Esophagus muscularis mucosa (tissue), 4 donors: Measurements from ENCODE around the gene PAK4. TPM values are rescaled to one million over a fixed set of nuclear protein-coding genes. Genes with fewer than 3 reads are reported as not detected.

ENCODE experiments used
- DNase-seq: peaks from one replicate; pipeline ENCODE4 v3.0.0-alpha.2; 2017; ENCODE audit errors: extremely low spot score
- H3K27ac ChIP-seq, 4 donors: fragments of 200-600 bp; sonication (generic); replicated peaks in 1 of 4; 1 replicate in 3 of 4; 2 replicates in 1 of 4; pipeline ENCODE4 v1.5.1; 2016 to 2019; ENCODE audit warnings: mild to moderate bottlenecking in 1 of 4
- H3K27me3 ChIP-seq, 4 donors: fragments of 200-600 bp; sonication (generic); one replicate each; pipeline versions ENCODE4 v1.5.1 to v1.6.0; 2016 to 2019
- H3K36me3 ChIP-seq, 4 donors: fragments of 200-600 bp; sonication (generic); one replicate each; pipeline ENCODE4 v1.5.1; 2016 to 2019
- H3K4me1 ChIP-seq, 4 donors: fragments of 200-600 bp; sonication (generic); one replicate each; pipeline ENCODE4 v1.5.1; 2016 to 2019
- H3K4me3 ChIP-seq, 4 donors: fragments of 200-600 bp; sonication (generic); 1 replicate in 2 of 4; 2 replicates in 2 of 4; pipeline ENCODE4 v1.5.1; 2016 to 2019; ENCODE audit warnings: mild to moderate bottlenecking in 4 of 4, moderate library complexity in 1 of 4
- H3K9me3 ChIP-seq, 4 donors: fragments of 200-600 bp; sonication (generic); 1 replicate in 3 of 4; 2 replicates in 1 of 4; pipeline ENCODE4 v1.5.1; 2016 to 2019
- CTCF ChIP-seq, 3 experiments: fragments of 200-600 bp in 2 of 3; fragments of 450-650 bp in 1 of 3; sonication (generic) in 2 of 3; IDR thresholded peaks; one replicate each; pipeline ENCODE4 v1.5.1; 2017 to 2019; ENCODE audit warnings: antibody characterized with exemption in 3 of 3, mild to moderate bottlenecking in 2 of 3, moderate library complexity in 1 of 3
- EP300 ChIP-seq: sonication (generic); formaldehyde crosslinking; IDR thresholded peaks from one replicate; pipeline ENCODE4 v1.6.1; 2017; ENCODE audit warnings: antibody characterized with exemption
- POLR2A ChIP-seq: fragments of 450-650 bp; IDR thresholded peaks from one replicate; pipeline ENCODE4 v1.6.1; 2017; ENCODE audit warnings: antibody characterized with exemption, moderate library complexity, mild to moderate bottlenecking, low read depth
- POLR2AphosphoS5 ChIP-seq, 2 donors: sonication (generic); formaldehyde crosslinking; IDR thresholded peaks; one replicate each; pipeline ENCODE4 v1.6.1; 2017; ENCODE audit warnings: antibody characterized with exemption in 2 of 2
- WGBS: methylation state at CpG from one replicate; pipeline ENCODE4 v1.1.5; 2018; 5-methylcytosine and 5-hydroxymethylcytosine counted together
- intact Hi-C: fragments of 100-400 bp; cut with DNase I; formaldehyde crosslinking; loops from one replicate; pipeline ENCODE4 v1.15.1; 2023
- total RNA-seq, 4 donors: library from RNA; depleted of rRNA; stranded (reverse); fragments of >200 nt; gene quantifications; one replicate each; pipeline versions ENCODE4 v1.1.0 to v1.2.1, GENCODE V29; 2016

Gene PAK4
- total RNA-seq, 4 donors from 2014 or later = 8.3 to 18.4 (median 11.0) TPM

DNA sequence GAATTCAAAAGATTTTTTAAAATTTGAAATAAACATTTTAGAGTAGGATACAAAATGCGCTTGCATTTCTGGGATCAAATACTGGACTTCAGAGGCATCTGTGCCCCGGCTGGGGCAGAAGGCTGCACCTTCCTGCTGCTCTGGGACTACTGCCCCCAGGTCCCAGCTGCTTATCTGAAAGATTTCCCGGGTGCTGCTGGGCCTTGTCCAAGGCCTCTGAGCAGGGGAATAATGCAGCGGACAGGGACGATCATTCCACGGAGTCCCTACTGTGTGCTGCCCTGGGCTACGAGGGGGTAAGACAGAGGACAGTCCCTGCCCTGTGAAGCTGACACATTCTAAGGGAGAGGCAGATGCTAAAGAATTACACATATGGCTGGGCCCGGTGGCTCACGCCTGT, 38.0 kb downstream of the PAK4 start:
- H3K27ac ChIP-seq = no peak overlapping the region
- H3K36me3 ChIP-seq = peaks cover 0 to 6% (median 0%) of the 10 kb centered on the region in 4 donors
- H3K4me3 ChIP-seq = no peak overlapping the region
- no peak for TF ChIP-seq POLR2AphosphoS5 (IDR thresholded peaks at IDR 0.05)
- no peak for TF ChIP-seq EP300
- no peak for TF ChIP-seq POLR2A
- TF ChIP-seq CTCF (IDR thresholded peaks at IDR 0.05) = no peak
- no peaks in the 10 kb centered on the region for H3K9me3 ChIP-seq
- intact Hi-C loops = no loop called here
- no peaks in the 10 kb centered on the region for H3K27me3 ChIP-seq
- H3K4me1 ChIP-seq = peaks cover 28 to 74% (median 59%) of the 10 kb centered on the region in 4 donors
- WGBS = 95% methylated on average over 6 of the region's 9 CpGs
- no peak for DNase-seq

GRCh38 chr19:39164289-39164688, 38.7 kb downstream of the PAK4 start:
- peaks cover 28 to 67% (median 54%) of the 10 kb centered on the region in 4 donors for H3K4me1 ChIP-seq
- DNase-seq = no peak

GRCh38 chr19:39165857-39166256, 40.3 kb downstream of the PAK4 start:
- Histone ChIP-seq H3K9me3 (no peaks in the 10 kb centered on the region), H3K27me3 (no peaks in the 10 kb centered on the region), H3K36me3 (peaks cover 0 to 28% (median 14%) of the 10 kb centered on the region in 4 donors), H3K4me1 (peaks cover 21 to 56% (median 40%) of the 10 kb centered on the region in 4 donors), H3K27ac (no peak overlapping the region), H3K4me3 (no peak overlapping the region)
- no peak for TF ChIP-seq POLR2A
- no peak for TF ChIP-seq EP300
- TF ChIP-seq POLR2AphosphoS5 (IDR thresholded peaks at IDR 0.05) = no peak
- no peak for TF ChIP-seq CTCF (IDR thresholded peaks at IDR 0.05)
- intact Hi-C loops = no loop called here
- DNase-seq = no peak
- WGBS = 93% methylated on average over 7 of the region's 7 CpGs

More at GRCh38 chr19:39164289-39164688, 38.7 kb downstream of the PAK4 start:
- TF ChIP-seq POLR2A (no peak), EP300 (no peak), CTCF (IDR thresholded peaks at IDR 0.05) (no peak), POLR2AphosphoS5 (IDR thresholded peaks at IDR 0.05) (no peak)
- peaks cover 0 to 12% (median under 1%) of the 10 kb centered on the region in 4 donors for H3K36me3 ChIP-seq
- no peaks in the 10 kb centered on the region for H3K9me3 ChIP-seq
- no peaks in the 10 kb centered on the region for H3K27me3 ChIP-seq
- 91% methylated on average over 6 of the region's 6 CpGs for WGBS
- H3K27ac ChIP-seq = no peak overlapping the region
- no peak overlapping the region for H3K4me3 ChIP-seq
- intact Hi-C loops = no loop called here

DNA sequence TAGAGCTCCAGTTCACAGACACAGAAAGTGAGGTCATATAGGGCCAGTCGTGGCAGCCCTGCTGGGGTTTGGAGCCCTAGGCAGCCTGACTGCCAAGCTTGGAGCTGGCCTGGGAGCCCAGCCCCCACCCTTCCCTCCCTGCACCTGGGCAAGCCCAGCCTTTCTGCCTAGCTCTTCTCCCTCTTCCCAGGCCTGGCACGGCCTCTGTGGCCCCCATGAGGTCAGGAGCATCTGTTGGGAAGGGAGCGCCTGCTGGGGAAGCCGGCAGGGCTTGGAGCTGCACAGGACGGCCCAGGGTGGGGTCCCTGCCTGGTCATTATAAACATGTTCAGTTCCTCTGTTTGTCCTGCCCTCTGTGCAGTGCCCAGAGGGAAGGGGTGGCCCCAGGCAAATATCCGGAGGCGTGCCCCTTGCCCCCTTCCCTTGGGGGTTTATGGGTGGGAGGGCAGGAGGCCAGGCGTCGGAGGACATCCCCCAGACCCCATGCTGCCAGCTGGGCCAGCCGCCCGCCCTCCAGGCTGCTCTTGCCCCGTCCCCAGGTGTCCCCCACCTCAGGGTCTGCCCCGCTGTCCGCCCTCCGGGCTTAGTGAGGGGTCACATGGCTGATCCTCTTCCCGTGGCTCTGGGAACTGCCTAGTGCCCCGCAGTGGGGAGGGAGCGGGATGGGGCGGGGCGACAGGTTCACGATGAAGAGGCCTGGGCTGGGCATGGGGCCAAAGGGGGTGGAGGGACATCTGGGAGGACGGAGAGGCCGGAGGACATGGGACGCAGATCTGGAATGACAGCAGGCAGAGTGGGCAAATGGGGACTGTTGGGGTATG, 41.2 kb downstream of the PAK4 start:
- TF ChIP-seq EP300 (no peak), CTCF (IDR thresholded peaks at IDR 0.05) (no peak), POLR2A (no peak), POLR2AphosphoS5 (IDR thresholded peaks at IDR 0.05) (no peak)
- Histone ChIP-seq H3K27me3 (no peaks in the 10 kb centered on the region), H3K27ac (peak overlapping the region in 3 of 4 donors; percentile 27 to 52 (median 38)), H3K9me3 (no peaks in the 10 kb centered on the region), H3K4me3 (peak overlapping the region in 1 of 4 donors; percentile 15), H3K36me3 (peaks cover 0 to 37% (median 21%) of the 10 kb centered on the region in 4 donors), H3K4me1 (peaks cover 16 to 48% (median 31%) of the 10 kb centered on the region in 4 donors)
- WGBS = 51% methylated on average over 16 of the region's 24 CpGs
- no peak for DNase-seq
- intact Hi-C loops = no loop called here
